HPDE6-E6E7 (cell line): ENCODE data around the gene OGFOD1.
A peak's percentile ranks its signal among the peaks of the same experiment; 100 is the strongest.
"Not testable (repeated sequence)": the region's sequence is repeated elsewhere in the genome, so short reads cannot be mapped to it uniquely, and the experiment has no call there.

Experiments used
- DNase-seq: peaks from one replicate; pipeline ENCODE4 v3.0.0; 2011; ENCODE audit warnings: missing footprints; ENCODE audit errors: extremely low spot score

OGFOD1 gene

GRCh38 chr16:56479469-56479868, 28.1 kb downstream of the OGFOD1 start:
- DNase-seq: no peak

- no peak for DNase-seq
Measured at GRCh38 chr16:56480776-56481467, 29.6 kb downstream of the OGFOD1 start.

GRCh38 chr16:56481468-56482122, 30.2 kb downstream of the OGFOD1 start:
- DNase-seq: no peak

- DNase-seq: no peak
Measured at GRCh38 chr16:56482683-56483236, 31.4 kb downstream of the OGFOD1 start.

- DNase-seq: no peak
Measured at GRCh38 chr16:56483394-56483793, 32.0 kb downstream of the OGFOD1 start.

GRCh38 chr16:56488035-56488434, 36.7 kb downstream of the OGFOD1 start:
- DNase-seq: no peak

- not testable (repeated sequence) for DNase-seq
Measured at GRCh38 chr16:56488868-56489267, 37.5 kb downstream of the OGFOD1 start.

GRCh38 chr16:56491657-56492261, 40.4 kb downstream of the OGFOD1 start:
- DNase-seq: no peak

GRCh38 chr16:56493126-56493525, 41.8 kb downstream of the OGFOD1 start:
- DNase-seq: no peak

GRCh38 chr16:56493815-56494214, 42.5 kb downstream of the OGFOD1 start:
- no peak for DNase-seq

GRCh38 chr16:56505181-56505580, 53.8 kb downstream of the OGFOD1 start:
- no peak for DNase-seq

GRCh38 chr16:56506941-56507340, 55.6 kb downstream of the OGFOD1 start:
- DNase-seq: no peak

GRCh38 chr16:56510544-56510943, 59.2 kb downstream of the OGFOD1 start:
- DNase-seq: no peak

- no peak for DNase-seq
Measured at GRCh38 chr16:56512025-56512424, 60.7 kb downstream of the OGFOD1 start.

GRCh38 chr16:56513091-56513490, 61.7 kb downstream of the OGFOD1 start:
- no peak for DNase-seq

GRCh38 chr16:56513972-56514371, 62.6 kb downstream of the OGFOD1 start:
- peak; percentile 49 for DNase-seq

- peak; percentile 31 for DNase-seq
Measured at GRCh38 chr16:56514845-56515244, 63.5 kb downstream of the OGFOD1 start.

- no peak for DNase-seq
Measured at GRCh38 chr16:56515665-56516064, 64.3 kb downstream of the OGFOD1 start.

GRCh38 chr16:56517206-56517605, 65.9 kb downstream of the OGFOD1 start:
- no peak for DNase-seq

GRCh38 chr16:56518425-56518824, 67.1 kb downstream of the OGFOD1 start:
- DNase-seq: no peak

- DNase-seq: peak; percentile 95
Measured at GRCh38 chr16:56519459-56520250, 68.3 kb downstream of the OGFOD1 start, which contains the start of gene BBS2. Gene BBS2, minus strand, starts transcription at chr16:56520024. Its CDS starts 162 bp downstream, at chr16:56519862.

GRCh38 chr16:56520251-56520577, 68.9 kb downstream of the OGFOD1 start:
- no peak for DNase-seq
